CD4-positive, alpha-beta T cell treated with Interleukin-1 beta for 1 hour (primary cell): ENCODE results near the gene ARID3B.
A peak's percentile ranks its signal among the peaks of the same experiment; 100 is the strongest.
"Not testable (repeated sequence)": the region's sequence is repeated elsewhere in the genome, so short reads cannot be mapped to it uniquely, and the experiment has no call there.

ENCODE experiments used
- DNase-seq, 2 donors: peaks; one replicate each; pipeline ENCODE4 v3.0.0-alpha.2; 2020 to 2022

The ARID3B gene

DNA sequence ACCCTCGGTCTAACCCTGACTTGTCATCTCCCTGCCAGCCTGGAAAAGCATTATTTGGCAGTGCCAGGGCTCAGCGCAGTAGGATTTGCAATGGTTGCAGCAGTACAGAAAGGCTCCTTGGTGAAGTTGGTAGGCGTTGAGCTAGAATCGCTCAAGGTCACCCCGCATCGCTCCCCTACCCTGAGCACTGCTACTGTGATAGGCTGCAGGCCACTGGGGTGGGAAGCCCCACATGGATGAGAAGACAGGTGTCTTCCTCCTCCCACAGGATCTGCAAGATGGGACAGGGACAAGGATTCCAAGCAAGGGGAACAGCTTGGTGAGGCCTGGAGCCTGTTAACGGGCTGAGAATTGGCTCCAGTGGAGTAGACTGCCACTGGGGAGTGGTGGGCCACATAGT is 85.3 kb downstream of the ARID3B start:
- DNase-seq = no peak

DNA sequence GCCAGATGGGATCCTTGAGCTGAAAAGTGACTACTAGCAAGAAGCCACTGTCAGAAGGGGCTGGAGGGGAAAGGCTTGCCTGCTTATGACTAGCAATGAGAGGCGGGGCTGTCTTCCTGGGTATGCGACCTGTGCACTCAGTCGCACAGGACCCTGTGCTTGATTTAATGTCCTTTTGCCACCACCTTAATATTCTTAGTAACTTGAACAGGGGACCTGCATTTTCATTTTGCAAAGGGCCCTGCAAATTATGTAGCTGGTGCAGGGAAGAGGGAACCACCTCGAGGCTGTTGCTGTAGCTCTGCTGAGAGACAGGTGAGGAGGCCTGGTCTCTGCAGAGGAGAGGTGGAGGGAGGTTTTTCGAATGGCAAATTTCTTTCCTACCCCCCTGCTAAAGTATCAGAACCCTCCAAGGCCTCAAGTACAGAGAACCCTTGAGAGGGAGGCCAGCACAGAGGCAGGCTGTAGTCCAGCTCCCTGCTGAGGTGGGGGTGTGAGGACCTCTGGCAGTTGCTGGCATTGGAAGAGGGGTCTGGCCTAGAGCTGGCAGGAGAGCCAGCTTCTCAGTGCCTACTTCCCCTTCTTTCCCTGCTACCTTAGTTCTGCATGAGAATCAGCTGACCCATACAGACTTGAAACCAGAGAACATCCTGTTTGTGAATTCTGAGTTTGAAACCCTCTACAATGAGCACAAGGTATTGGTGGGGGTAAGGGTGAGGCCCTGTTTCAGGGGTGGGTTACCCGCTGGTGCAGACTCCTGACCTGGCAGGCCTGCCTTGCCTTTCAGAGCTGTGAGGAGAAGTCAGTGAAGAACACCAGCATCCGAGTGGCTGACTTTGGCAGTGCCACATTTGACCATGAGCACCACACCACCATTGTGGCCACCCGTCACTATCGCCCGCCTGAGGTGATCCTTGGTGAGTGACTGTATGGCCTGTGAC is 86.0 kb downstream of the ARID3B start:
- DNase-seq = no peak

DNA sequence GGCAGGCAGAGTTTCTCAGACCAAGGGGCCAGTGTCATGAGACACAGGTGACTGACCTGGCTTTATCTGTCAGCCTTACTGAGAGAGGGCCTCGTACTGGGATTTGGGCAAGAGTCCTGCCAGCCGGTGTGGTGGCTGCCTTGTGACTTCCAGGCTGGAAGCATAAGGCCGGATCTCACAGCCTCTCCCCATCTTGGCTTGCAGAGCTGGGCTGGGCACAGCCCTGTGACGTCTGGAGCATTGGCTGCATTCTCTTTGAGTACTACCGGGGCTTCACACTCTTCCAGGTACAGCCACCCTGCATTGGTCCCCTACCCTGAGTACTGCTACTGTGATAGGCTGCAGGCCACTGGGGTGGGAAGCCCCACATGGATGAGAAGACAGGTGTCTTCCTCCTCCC is 86.7 kb downstream of the ARID3B start:
- DNase-seq = no peak

DNA sequence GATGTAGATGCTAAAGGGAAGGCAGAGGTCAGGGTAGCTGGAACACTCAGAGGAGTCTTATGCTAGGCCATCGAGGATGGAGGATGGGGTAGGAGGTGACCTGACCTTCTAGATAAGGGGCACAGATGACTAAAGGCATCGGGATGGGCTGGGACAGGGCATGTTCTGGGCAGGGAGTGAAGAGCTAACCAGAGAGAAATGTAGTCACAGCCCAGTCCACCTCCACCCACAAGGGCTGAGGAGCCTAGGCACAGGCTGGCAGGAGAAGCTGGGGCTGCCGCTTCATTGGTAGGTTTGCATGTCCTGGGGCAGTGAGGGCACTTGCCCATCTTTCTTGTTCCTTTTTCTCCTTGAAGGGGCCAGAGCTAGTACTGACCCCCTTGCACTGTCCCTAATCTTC is 87.2 kb downstream of the ARID3B start:
- DNase-seq = no peak

DNA sequence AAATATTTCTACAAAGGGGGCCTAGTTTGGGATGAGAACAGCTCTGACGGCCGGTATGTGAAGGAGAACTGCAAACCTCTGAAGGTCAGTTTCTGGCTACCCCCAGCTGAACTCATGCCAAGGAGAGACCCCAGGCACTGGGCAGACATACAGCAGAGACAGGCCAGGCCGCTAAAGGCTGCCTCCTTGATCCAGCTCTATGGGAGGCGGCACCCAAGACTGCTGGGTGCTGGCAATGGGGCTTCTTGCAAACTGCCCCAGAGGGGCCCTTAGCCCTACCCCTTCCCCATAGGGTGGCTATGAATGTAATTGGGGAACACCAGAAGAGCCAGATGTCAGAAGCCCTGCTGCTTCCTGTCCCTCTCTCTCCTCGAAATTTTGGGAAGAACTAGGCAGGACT is 87.9 kb downstream of the ARID3B start:
- DNase-seq = no peak

DNA sequence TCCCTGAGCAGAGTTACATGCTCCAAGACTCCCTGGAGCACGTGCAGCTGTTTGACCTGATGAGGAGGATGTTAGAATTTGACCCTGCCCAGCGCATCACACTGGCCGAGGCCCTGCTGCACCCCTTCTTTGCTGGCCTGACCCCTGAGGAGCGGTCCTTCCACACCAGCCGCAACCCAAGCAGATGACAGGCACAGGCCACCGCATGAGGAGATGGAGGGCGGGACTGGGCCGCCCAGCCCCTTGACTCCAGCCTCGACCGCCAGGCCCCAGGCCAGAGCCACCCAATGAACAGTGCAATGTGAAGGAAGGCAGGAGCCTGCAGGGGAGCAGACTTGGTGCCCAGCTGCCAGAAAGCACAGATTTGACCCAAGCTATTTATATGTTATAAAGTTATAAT is 88.7 kb downstream of the ARID3B start:
- DNase-seq = not testable (repeated sequence)

DNA sequence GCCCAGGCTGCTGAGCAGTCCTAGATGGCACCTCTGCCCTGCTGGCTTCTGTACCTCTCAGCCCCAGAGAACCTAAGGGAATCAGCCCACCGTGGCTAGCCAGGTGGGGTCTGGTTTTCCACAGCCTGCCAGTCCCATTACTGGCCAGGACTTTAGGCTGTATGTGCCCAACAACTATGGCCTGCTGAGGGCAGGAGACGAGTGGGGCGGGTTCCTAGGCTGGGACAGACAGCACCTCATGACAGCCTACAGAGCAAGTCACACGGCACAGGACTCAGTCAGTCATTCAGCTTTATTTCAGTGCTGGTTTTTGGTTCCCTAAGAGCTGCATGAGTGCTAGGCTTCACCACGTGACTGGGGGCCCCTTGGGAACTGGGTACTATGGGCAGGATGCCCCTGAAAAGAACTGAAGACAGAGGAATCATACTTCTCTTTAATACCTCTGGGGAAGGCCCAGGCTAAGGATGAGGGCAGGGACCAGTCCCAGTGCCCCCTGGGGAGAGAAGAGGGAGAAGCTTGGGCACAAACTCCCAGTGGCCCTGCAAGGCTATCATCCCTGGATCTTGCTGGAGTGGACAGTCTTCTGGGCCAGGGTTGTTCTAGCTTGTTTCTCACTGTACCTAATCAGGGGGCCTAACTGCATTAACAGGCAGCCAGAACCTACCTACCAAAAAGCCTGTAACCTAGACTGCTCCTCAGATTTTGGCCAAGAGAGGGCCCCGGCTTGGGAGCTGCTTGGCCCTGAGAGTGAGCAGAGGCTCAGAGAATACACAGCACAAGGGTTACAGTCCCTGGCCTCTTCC is 89.5 kb downstream of the ARID3B start:
- peak in 1 of 2 donors; percentile 39 for DNase-seq

DNA sequence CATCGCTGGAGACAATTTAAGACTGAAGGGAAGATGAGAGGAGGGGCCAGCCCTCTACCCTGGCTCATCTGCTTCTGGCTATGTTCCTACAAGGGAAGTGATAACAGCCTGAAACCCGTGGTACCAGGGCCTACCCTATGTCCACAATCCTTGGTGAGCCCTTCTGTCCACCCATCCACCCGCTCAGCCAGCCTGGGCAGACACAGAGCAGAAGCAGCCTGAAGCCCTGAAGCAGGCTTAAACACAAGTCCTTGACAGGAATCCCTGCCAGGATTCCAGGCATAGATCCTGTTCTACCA is 90.0 kb downstream of the ARID3B start:
- no peak for DNase-seq

DNA sequence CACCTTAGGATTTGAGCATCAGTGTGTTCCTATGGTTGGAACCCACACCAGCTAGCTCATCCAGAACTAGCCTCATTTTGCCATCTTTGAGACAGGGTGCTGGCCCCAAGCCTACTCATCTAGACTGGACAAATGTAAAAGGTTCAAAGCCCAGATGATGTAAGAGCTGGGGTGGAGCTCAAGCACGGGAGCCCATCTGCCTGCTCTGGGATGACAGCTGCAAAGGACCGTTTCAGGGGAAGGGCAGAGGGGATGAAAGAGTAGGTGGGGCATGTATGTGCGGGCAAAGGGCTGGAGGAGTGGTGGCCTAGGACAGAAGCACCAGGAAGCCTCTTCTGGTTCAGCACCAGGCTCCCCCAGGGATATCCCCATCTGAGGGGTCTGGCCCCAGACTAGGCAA is 90.4 kb downstream of the ARID3B start:
- no peak for DNase-seq

DNA sequence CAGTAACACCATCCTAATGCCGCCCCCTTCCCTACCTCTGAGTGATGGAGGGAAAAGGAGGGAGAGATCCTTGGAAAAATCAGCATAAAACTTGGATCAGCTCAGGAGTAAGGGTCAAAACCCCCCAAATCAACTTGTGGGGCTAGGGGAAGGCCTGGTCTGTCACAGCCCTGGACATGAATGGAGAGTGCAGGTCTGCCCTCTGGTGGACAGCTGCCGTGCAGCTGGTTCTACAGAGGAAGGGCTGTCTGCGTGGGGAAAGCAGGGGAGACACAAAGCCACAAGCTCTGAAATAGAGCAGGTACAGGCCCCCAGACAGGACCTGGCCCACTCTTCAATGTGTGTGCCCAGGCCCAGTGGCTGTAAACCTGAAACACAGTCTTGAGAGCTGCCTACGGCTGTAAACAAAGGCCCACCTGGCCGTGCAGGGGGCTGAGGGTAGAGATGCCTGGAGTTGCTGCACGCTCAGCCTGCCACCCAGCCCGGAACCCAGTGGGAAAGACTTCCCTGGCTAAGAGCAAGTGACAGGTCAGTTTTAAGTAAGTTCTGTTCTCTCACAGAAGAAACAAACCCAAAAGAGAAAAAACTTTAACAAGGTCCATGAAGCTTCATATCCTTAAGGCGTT is 91.0 kb downstream of the ARID3B start:
- peak; percentile 55 to 59 for DNase-seq

DNA sequence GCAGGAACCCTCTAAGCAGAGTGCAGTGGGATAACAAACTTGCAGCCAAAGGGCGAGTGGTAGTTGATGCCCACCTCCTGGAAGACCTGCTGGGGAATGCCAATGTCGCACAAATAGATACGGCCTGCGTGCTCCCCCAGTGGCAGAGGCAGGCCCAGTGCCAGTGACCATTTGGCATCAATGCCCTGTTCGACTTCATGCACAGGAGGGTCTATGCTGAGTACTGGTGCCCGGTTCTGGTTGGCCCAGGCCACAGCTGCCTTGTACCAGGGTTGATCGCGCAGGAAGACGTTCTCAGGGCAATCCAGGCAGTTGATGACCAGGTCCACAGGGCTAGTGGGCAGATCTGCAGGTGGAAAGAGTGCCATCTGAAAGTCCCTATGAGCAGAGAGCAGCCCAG is 91.6 kb downstream of the ARID3B start:
- no peak for DNase-seq

DNA sequence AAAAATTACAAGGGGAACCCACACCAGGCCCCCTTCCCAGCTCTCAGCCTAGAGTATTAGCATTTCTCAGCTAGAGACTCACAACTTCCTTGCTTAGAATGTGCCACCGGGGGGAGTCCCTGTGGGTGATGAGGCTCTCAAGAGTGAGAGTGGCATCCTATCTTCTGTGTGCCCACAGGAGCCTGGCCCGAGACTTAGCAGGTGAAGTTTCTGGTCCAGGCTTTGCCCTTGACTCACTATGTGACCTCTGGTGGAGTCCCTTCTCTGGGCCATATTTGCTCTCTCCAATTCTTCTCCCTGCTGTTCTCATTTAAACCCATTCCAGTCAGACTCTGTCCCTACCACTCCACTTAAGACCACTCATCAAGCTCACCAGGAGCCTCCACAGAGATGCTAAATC is 92.8 kb downstream of the ARID3B start:
- DNase-seq = no peak

DNA sequence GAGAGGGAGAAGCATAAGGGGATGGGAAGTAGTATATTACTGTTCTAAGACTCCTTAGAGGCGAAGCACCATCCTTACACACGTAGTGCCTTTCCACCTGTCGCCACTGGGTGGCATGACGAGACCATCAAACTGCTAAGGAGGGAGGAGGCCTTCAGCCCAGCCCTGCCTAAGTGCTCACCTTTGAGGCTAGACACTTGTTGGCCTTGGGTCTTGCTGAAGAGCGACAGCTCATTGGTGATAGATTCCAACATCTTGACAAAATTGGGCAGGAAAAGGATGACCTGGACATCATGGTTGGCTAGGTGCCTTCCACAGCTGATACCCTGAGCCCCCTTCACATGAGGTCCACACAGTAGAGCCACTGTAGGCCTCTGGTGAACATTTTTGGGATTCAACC is 94.2 kb downstream of the ARID3B start:
- DNase-seq = peak; percentile 76 to 78

DNA sequence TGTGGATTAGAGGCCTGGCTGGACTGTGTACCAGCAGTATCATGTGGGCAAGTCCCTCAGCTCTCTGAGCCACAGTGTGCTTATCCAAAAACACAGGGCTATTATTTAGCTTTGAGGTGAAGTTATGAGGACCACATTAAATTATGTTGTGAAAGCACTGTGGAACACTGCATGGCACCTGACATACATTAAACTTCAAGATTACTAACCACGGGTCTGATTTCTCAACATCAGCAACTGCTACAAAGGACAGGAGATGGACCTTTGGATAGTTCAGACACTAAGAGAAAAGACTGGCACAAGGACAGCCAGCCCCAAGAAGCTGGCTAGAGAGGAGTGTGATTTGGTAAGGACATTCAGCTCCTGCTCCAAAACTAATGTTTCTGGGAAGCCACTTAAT is 96.0 kb downstream of the ARID3B start:
- DNase-seq = no peak

DNA sequence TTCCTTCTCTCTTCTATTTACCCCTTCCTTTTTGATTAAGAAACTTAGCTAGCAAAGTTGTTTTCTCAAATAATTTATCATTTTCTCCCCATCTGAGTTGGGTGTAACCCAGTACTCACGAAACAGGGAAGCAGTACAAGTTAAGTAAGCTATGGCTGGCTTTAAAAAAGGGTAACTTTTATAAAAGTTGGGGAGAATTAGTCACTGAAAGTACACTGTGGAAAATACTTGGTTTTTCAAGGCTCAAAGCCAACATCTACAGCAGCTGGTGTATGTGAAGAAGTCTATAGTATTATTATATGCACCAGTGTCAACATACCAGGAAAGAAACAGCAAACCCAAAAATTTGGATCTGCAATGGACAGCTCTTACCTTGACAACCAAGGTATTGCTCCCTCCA is 100.1 kb downstream of the ARID3B start:
- DNase-seq = no peak

DNA sequence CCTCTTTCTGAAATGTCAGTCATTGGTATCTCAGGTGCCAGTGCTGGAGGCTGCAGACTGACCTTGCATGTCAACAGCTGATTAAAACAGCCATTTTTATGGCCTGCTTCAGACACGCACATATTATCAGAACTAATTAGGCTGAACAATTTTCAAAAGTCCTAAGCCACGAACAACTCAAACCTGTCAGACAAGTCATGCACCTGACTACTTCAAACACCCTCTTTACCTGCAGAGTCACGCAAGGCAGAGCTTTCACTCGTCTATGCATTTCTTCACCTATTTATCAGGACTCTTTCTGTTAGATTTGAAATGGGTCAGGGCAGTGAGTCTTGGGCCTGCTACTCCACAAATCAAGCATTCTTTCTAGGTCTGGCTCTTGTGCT is 101.3 kb downstream of the ARID3B start:
- no peak for DNase-seq

DNA sequence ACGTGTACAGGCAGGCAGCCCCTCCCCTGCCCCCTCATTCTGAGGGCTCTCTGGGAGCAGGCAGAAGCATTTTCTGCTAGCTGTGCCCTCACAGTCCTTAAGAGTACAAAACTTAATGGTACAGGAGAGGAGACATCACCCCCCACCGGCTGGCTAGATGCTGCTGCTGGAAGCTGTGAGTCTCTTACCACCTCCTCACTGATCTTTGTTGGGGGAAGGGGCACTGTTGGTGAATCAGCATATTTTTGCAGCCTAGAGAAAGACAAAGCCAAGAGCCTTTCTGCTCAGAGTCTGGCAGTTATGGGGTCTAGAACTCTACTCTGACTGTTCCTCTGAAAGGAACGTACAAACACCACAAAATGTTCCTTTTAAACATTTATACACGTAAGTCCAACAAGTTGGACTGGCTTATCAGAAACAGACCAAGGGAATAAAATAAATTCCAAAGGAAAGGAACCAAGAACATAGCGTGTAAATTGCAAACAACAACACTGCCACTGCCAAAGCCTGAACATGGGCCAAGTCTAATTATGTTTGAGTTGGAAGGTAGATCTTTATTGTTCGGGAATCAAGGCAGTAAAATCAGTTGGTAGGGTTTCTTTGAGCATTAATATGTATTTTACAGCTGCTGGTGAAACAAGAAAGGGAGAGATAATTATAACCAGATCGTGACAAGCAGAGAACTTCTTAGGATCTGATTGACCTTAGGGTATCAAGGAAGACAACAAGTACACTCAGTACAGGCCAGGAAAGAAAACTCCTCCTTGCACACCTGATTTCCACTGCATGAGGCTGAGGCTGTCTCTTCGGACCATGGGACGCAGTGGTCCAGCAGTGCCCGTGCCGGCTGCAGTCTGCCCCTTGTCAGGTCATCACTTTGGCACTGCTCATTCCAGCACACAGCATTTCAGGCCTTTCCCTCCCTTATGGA is 102.0 kb downstream of the ARID3B start:
- DNase-seq = no peak

DNA sequence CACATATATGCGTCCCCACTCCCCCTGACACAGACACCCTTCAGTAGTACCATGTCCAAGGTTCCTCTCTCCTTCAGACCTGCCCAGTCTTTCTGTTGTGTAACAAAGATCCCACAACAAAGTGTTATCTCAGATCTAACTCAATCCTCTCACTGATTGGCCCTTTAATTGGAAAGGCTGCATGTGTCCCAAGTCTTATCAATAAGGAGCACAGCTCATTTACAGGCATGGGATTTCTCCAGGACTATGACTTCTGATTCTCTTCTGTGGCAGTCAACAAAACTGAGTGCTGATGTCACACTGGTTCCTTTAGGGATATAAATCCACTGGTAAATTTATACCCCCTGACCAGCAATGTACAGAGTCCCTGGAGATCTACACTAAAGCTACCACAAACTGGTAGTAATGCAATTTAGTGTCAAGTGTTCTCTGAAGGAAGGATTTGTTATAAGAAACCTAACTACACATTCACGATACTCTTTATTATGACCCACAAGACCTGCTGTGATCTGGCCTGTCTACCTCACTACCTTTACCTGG is 102.7 kb downstream of the ARID3B start:
- DNase-seq = no peak

DNA sequence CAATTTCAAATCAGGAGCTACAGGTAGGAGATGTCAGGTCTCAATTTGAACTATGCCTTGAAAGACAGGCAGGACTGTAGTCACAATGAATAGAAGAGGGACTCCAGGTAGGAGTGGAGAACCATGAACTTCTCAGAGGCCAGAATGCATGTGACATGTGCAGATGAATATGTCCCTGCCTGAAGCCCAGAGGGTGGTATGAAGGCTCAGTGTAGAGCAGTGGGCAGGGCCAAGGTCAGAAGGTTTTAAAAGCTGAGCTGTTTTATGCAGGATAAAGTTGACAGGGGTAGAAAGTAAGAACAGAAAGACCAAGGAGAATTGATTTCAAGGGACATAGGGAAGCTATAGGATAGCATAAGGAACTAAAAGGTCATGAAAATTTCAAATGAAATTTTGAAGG is 105.5 kb downstream of the ARID3B start:
- DNase-seq = no peak
